ENCODE results near the gene PIM2. TPM values are rescaled to one million over a fixed set of nuclear protein-coding genes. Genes with fewer than 3 reads are reported as not detected.
A peak's percentile ranks its signal among the peaks of the same experiment; 100 is the strongest.

The PIM2 gene
- total RNA-seq, 1 donor from 2014 or later, result 394 TPM

GRCh38 chrX:48908600-48908999, 10.2 kb downstream of the PIM2 start:
- Mint-ChIP-seq H3K4me3 (no peak overlapping the region), H3K36me3 (ENCODE audit: low read depth) (peaks cover 29% of the 10 kb centered on the region), H3K4me1 (peaks cover 22% of the 10 kb centered on the region), H3K27me3 (no peaks in the 10 kb centered on the region), H3K27ac (no peak overlapping the region), H3K9me3 (no peaks in the 10 kb centered on the region)
- no peak for DNase-seq
- intact Hi-C loops (cut with micrococcal nuclease), result no loop called here

- H3K4me3 Mint-ChIP-seq, result no peak overlapping the region
- no peak overlapping the region for H3K27ac Mint-ChIP-seq
- peaks cover 3% of the 10 kb centered on the region for H3K4me1 Mint-ChIP-seq
- peaks cover 33% of the 10 kb centered on the region for H3K36me3 Mint-ChIP-seq (ENCODE audit: low read depth)
- no peaks in the 10 kb centered on the region for H3K9me3 Mint-ChIP-seq
- no peak for DNase-seq
- intact Hi-C loops (cut with micrococcal nuclease), result no loop called here
- no peaks in the 10 kb centered on the region for H3K27me3 Mint-ChIP-seq
Observed at GRCh38 chrX:48905090-48905790, 13.6 kb downstream of the PIM2 start.

- peaks cover 3% of the 10 kb centered on the region for H3K4me1 Mint-ChIP-seq
- DNase-seq, result no peak
- peaks cover 33% of the 10 kb centered on the region for H3K36me3 Mint-ChIP-seq (ENCODE audit: low read depth)
- intact Hi-C loops (cut with micrococcal nuclease), result no loop called here
- no peaks in the 10 kb centered on the region for H3K9me3 Mint-ChIP-seq
- H3K27me3 Mint-ChIP-seq, result no peaks in the 10 kb centered on the region
- no peak overlapping the region for H3K27ac Mint-ChIP-seq
- H3K4me3 Mint-ChIP-seq, result no peak overlapping the region
Observed at GRCh38 chrX:48904626-48905025, 14.2 kb downstream of the PIM2 start.

GRCh38 chrX:48904180-48904579, 14.6 kb downstream of the PIM2 start:
- peaks cover 3% of the 10 kb centered on the region for H3K4me1 Mint-ChIP-seq
- intact Hi-C loops (cut with micrococcal nuclease), result no loop called here
- peaks cover 33% of the 10 kb centered on the region for H3K36me3 Mint-ChIP-seq (ENCODE audit: low read depth)
- no peak overlapping the region for H3K4me3 Mint-ChIP-seq
- H3K9me3 Mint-ChIP-seq, result no peaks in the 10 kb centered on the region
- H3K27ac Mint-ChIP-seq, result no peak overlapping the region
- DNase-seq, result no peak
- no peaks in the 10 kb centered on the region for H3K27me3 Mint-ChIP-seq

- no peaks in the 10 kb centered on the region for H3K27me3 Mint-ChIP-seq
- H3K36me3 Mint-ChIP-seq (ENCODE audit: low read depth), result peaks cover 32% of the 10 kb centered on the region
- H3K27ac Mint-ChIP-seq, result no peak overlapping the region
- intact Hi-C loops (cut with micrococcal nuclease), result no loop called here
- H3K4me1 Mint-ChIP-seq, result peaks cover 2% of the 10 kb centered on the region
- no peaks in the 10 kb centered on the region for H3K9me3 Mint-ChIP-seq
- DNase-seq, result no peak
- no peak overlapping the region for H3K4me3 Mint-ChIP-seq
Observed at GRCh38 chrX:48903290-48903689, 15.5 kb downstream of the PIM2 start.

- no peak for DNase-seq
- Mint-ChIP-seq H3K4me1 (peaks cover 2% of the 10 kb centered on the region), H3K27ac (no peak overlapping the region), H3K36me3 (ENCODE audit: low read depth) (peaks cover 33% of the 10 kb centered on the region), H3K27me3 (no peaks in the 10 kb centered on the region), H3K9me3 (no peaks in the 10 kb centered on the region), H3K4me3 (no peak overlapping the region)
- intact Hi-C loops (cut with micrococcal nuclease), result no loop called here
Observed at GRCh38 chrX:48902776-48903175, 16.0 kb downstream of the PIM2 start.

- no peak for DNase-seq
- peaks cover 33% of the 10 kb centered on the region for H3K36me3 Mint-ChIP-seq (ENCODE audit: low read depth)
- H3K4me1 Mint-ChIP-seq, result peaks cover 2% of the 10 kb centered on the region
- no peak overlapping the region for H3K4me3 Mint-ChIP-seq
- intact Hi-C loops (cut with micrococcal nuclease), result no loop called here
- no peaks in the 10 kb centered on the region for H3K27me3 Mint-ChIP-seq
- H3K9me3 Mint-ChIP-seq, result no peaks in the 10 kb centered on the region
- H3K27ac Mint-ChIP-seq, result no peak overlapping the region
Observed at GRCh38 chrX:48902135-48902534, 16.7 kb downstream of the PIM2 start.

- H3K4me3 Mint-ChIP-seq, result no peak overlapping the region
- DNase-seq, result no peak
- peaks cover 8% of the 10 kb centered on the region for H3K4me1 Mint-ChIP-seq
- H3K36me3 Mint-ChIP-seq (ENCODE audit: low read depth), result peaks cover 33% of the 10 kb centered on the region
- intact Hi-C loops (cut with micrococcal nuclease), result no loop called here
- H3K27me3 Mint-ChIP-seq, result no peaks in the 10 kb centered on the region
- no peaks in the 10 kb centered on the region for H3K9me3 Mint-ChIP-seq
- no peak overlapping the region for H3K27ac Mint-ChIP-seq
Observed at GRCh38 chrX:48901069-48901468, 17.8 kb downstream of the PIM2 start.

GRCh38 chrX:48899078-48899410, 19.8 kb downstream of the PIM2 start:
- no peak for DNase-seq
- Mint-ChIP-seq H3K27me3 (no peaks in the 10 kb centered on the region), H3K9me3 (no peaks in the 10 kb centered on the region), H3K4me1 (peaks cover 16% of the 10 kb centered on the region), H3K36me3 (ENCODE audit: low read depth) (peaks cover 34% of the 10 kb centered on the region), H3K4me3 (peak overlapping the region; percentile 83), H3K27ac (no peak overlapping the region)
- intact Hi-C loops (cut with micrococcal nuclease), result loop anchor here (5.0 to 10.0 kb wide), 4 partner anchors 58 to 254 kb away; partner anchors contain the start of genes OTUD5 and TFE3

GRCh38 chrX:48897625-48898306, 21.1 kb downstream of the PIM2 start, which contains the start of the genes PQBP1 and TIMM17B:
Gene PQBP1, plus strand, starts transcription at chrX:48897930. Its CDS starts 580 bp downstream, at chrX:48898510.
Gene TIMM17B, minus strand, starts transcription at chrX:48897768. Its CDS starts 19 bp downstream, at chrX:48897749.
- Mint-ChIP-seq H3K36me3 (ENCODE audit: low read depth) (peaks cover 30% of the 10 kb centered on the region), H3K4me1 (peaks cover 16% of the 10 kb centered on the region), H3K9me3 (no peaks in the 10 kb centered on the region), H3K4me3 (peak within 1 kb of the TSS; percentile 83), H3K27me3 (no peaks in the 10 kb centered on the region), H3K27ac (peak within 1 kb of the TSS; percentile 95)
- DNase-seq, result peak; percentile 96
- intact Hi-C loops (cut with micrococcal nuclease), result loop anchor here (1.0 to 10.0 kb wide), 7 partner anchors 14 to 253 kb away; partner anchors contain the start of genes HDAC6, OTUD5, PIM2 and SLC35A2

- peaks cover 27% of the 10 kb centered on the region for H3K36me3 Mint-ChIP-seq (ENCODE audit: low read depth)
- DNase-seq, result peak; percentile 88
- intact Hi-C loops (cut with micrococcal nuclease), result loop anchor here (1.0 to 10.0 kb wide), 5 partner anchors 60 to 252 kb away; partner anchors contain the start of genes HDAC6, OTUD5 and TFE3
- no peaks in the 10 kb centered on the region for H3K27me3 Mint-ChIP-seq
- H3K4me1 Mint-ChIP-seq, result peaks cover 16% of the 10 kb centered on the region
- peak overlapping the region; percentile 95 for H3K27ac Mint-ChIP-seq
- H3K4me3 Mint-ChIP-seq, result peak overlapping the region; percentile 83
- H3K9me3 Mint-ChIP-seq, result no peaks in the 10 kb centered on the region
Observed at GRCh38 chrX:48897157-48897624, 21.6 kb downstream of the PIM2 start.

- H3K4me3 Mint-ChIP-seq, result peak overlapping the region; percentile 83
- no peak for DNase-seq
- peaks cover 24% of the 10 kb centered on the region for H3K36me3 Mint-ChIP-seq (ENCODE audit: low read depth)
- peaks cover 18% of the 10 kb centered on the region for H3K4me1 Mint-ChIP-seq
- peak overlapping the region; percentile 95 for H3K27ac Mint-ChIP-seq
- H3K9me3 Mint-ChIP-seq, result no peaks in the 10 kb centered on the region
- intact Hi-C loops (cut with micrococcal nuclease), result loop anchor here (1.0 to 10.0 kb wide), 5 partner anchors 61 to 252 kb away; partner anchors contain the start of genes HDAC6, OTUD5 and TFE3
- no peaks in the 10 kb centered on the region for H3K27me3 Mint-ChIP-seq
Observed at GRCh38 chrX:48896611-48897011, 22.2 kb downstream of the PIM2 start.

- Mint-ChIP-seq H3K36me3 (ENCODE audit: low read depth) (peaks cover 19% of the 10 kb centered on the region), H3K4me1 (peaks cover 26% of the 10 kb centered on the region), H3K27me3 (no peaks in the 10 kb centered on the region), H3K9me3 (no peaks in the 10 kb centered on the region), H3K27ac (no peak overlapping the region), H3K4me3 (peak overlapping the region; percentile 57)
- intact Hi-C loops (cut with micrococcal nuclease), result loop anchor here (5.0 to 10.0 kb wide), 4 partner anchors 62 to 250 kb away; partner anchors contain the start of genes OTUD5 and TFE3
- DNase-seq, result no peak
Observed at GRCh38 chrX:48894891-48895290, 23.9 kb downstream of the PIM2 start.

Measured in activated CD4-positive, alpha-beta T cell treated with anti-CD3 and anti-CD28 coated beads, Interleukin-2, amount 10 ng/mL, durations not matched to agents 24 days and 14 days (primary cell).